Measurements from ENCODE around the gene RPLP1. TPM values are rescaled to one million over a fixed set of nuclear protein-coding genes. Genes with fewer than 3 reads are reported as not detected.

Gene RPLP1
- total RNA-seq, 6 experiments from 2014 or later, result 1,302 to 1,622 (median 1,423) TPM

DNA sequence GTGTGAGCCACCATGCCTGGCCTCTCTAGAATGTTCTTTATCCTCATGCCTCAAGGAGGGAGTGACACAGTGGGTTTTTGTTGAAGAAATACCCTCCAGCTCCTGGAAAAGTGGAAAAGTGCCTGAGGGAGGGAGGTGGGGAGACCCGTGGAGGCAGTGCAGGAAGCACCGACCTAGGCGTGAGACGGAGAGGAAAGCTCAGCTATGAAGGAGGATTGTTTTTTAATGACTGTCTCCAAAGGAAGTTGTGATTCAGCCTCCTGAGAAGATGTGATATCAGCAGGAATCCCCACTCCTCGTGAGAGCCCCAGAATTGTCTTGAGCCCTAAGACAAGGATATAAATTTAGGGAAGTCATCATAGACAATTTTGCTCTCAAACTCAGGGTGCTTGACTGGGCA is 21.7 kb downstream of the RPLP1 start:
- H3K27me3 Mint-ChIP-seq (ENCODE audit: insufficient read depth), result no peaks in the 10 kb centered on the region; the same call in 1 of the 2 replicates
- peaks cover 26% of the 10 kb centered on the region for H3K4me1 Mint-ChIP-seq (ENCODE audit: low read depth)
- peak; percentile 69 for DNase-seq
- H3K27ac Mint-ChIP-seq, result peak overlapping the region; percentile 80
- H3K36me3 Mint-ChIP-seq (ENCODE audit: low read depth), result 0 out of 2 replicates have a peak, but pooled peaks cover under 1% of the 10 kb centered on the region
- peak overlapping the region; percentile 46 for H3K4me3 Mint-ChIP-seq
- H3K9me3 Mint-ChIP-seq, result no peaks in the 10 kb centered on the region
- TF ChIP-seq CTCF (IDR thresholded peaks at IDR 0.05), result no peak

DNA sequence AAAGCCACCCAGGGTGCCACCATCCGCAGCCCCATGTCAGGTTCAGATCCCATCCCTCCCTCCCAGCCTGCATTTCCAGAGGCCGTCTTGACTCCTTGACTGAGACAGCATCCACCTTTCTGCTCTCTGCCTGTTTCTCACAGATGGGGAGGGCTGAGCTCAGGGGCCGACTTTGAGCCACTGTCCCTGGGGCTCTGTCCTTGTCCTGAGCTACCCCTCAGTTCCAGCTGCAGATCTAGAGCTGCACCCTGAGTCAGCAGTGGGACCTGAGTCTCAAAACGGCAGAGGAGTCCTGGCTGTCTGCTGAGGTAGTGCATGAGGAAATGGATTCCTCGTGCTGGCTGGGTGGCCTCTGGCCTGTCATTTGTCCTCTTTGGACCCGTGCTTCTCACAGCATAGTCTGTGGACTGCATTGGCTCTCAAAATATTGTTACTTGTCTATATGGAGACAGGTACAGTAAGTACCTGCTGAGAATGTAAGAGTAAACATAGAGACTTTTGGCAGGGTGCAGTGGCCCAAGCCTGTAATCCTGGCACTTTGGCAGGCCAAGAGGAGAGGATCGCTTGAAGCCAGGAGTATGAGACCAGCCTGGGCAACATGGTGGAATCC is 22.3 kb downstream of the RPLP1 start:
- Mint-ChIP-seq H3K4me1 (ENCODE audit: low read depth) (peaks cover 20% of the 10 kb centered on the region), H3K9me3 (peaks cover 6% of the 10 kb centered on the region), H3K27me3 (ENCODE audit: insufficient read depth) (no peaks in the 10 kb centered on the region; the same call in 1 of the 2 replicates), H3K4me3 (no peak overlapping the region), H3K36me3 (ENCODE audit: low read depth) (peaks cover 6% of the 10 kb centered on the region), H3K27ac (peak overlapping the region; percentile 80)
- no peak; the same call in 1 of the 2 replicates for TF ChIP-seq CTCF (IDR thresholded peaks at IDR 0.05)
- DNase-seq, result peak; percentile 26

DNA sequence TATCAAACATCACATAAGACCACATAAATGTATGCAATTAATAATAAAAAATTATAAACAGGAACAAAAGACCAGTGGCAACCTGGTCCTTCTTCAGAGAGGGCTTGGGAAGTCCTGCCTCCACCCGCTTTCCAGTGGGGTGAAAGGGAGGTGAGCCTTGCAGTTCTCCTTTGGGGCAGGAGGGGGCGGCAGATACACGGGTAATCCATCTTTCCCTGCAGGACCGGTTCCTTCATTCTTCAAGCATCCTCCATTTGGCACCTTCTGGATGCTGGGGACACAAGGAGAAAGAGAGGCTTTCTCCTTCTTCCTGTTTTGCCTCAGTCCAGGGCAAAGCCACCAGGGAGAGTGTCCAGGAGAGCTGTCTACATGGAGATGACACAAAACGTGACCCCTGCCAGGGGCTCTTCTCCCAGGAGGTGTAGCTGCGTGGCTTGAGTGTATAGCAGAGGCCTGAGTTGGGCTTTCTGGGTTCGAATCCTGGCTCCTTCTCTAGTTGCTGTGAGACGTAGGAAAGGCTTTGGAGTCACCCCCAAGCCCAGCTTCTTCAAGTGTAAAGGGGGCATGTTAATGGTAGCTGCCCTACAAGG is 23.2 kb downstream of the RPLP1 start:
- peaks cover 18% of the 10 kb centered on the region for H3K4me1 Mint-ChIP-seq (ENCODE audit: low read depth)
- no peak overlapping the region for H3K27ac Mint-ChIP-seq
- H3K36me3 Mint-ChIP-seq (ENCODE audit: low read depth), result peaks cover 6% of the 10 kb centered on the region
- H3K4me3 Mint-ChIP-seq, result no peak overlapping the region
- no peaks in the 10 kb centered on the region; the same call in 1 of the 2 replicates for H3K27me3 Mint-ChIP-seq (ENCODE audit: insufficient read depth)
- TF ChIP-seq CTCF (IDR thresholded peaks at IDR 0.05), result peak; percentile 95
- DNase-seq, result peak; percentile 63
- H3K9me3 Mint-ChIP-seq, result peaks cover 9% of the 10 kb centered on the region

DNA sequence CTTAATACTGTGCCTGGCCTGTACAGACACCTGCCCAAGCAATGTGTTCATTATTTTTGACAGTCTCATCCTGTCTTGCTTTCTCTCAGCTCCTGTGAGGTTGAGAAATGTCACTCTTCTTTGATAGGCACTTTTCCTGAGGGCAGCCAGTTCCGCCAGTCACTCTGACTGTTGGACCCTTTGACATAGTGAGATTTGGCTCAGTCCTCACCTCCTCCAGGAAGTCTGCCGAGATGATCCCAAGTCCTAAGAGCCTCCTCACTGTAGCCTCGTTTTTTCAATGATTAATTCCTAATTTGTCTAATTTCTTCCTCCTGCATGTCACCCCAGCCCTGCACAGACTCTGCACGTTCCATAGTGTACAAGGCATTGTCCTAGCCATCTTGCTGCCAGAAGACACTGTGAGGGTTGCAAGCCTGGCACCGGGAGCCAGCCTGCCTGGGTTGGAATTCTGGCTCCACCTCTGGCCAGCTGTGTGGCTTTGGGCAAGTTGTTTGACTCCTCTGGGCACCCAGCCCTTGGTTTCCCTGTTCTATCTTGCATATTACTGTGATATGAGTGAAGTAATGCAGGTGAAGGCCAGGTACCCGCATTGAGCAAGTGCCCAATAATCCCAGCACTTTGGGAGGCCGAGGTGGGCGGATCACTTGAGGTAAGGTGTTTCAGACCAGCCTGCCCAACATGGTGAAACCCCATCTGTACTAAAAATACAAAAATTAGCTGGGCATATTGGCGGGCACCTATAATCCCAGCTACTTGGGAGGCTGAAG is 24.3 kb downstream of the RPLP1 start:
- Mint-ChIP-seq H3K27ac (no peak overlapping the region), H3K4me1 (ENCODE audit: low read depth) (peaks cover 18% of the 10 kb centered on the region), H3K36me3 (ENCODE audit: low read depth) (peaks cover 6% of the 10 kb centered on the region), H3K9me3 (peaks cover 9% of the 10 kb centered on the region), H3K4me3 (no peak overlapping the region), H3K27me3 (ENCODE audit: insufficient read depth) (no peaks in the 10 kb centered on the region; the same call in 1 of the 2 replicates)
- no peak for DNase-seq
- no peak for TF ChIP-seq CTCF (IDR thresholded peaks at IDR 0.05)

DNA sequence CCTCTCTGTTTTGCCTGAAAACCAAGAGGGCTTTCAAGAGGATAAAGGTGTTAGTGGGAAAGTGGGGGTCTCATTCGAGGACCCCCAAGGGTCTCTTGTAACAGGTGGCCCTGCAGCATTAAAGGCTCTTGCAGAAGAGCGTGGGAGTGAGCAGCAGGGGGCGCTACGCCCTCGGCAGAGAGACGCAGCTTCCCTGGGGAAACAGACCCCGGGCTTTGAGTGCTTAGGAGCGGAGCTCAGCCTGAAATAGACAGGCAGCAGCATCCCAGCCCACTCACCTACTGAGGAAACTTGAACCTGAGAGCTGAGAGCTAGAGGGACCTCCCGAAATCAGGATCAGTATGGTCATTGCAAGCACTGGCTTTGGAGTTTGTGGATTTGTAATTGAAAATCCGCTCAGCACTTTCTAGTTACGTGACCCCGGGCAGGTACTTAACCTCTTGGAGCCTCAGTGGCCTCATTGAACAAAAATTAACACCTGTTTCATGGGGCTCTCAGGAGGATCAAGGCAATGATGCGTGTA is 25.7 kb downstream of the RPLP1 start:
- H3K27ac Mint-ChIP-seq, result no peak overlapping the region
- peaks cover 3% of the 10 kb centered on the region for H3K27me3 Mint-ChIP-seq (ENCODE audit: insufficient read depth)
- DNase-seq, result no peak
- TF ChIP-seq CTCF (IDR thresholded peaks at IDR 0.05), result peak; percentile 96
- H3K9me3 Mint-ChIP-seq, result peaks cover 9% of the 10 kb centered on the region
- peaks cover 18% of the 10 kb centered on the region for H3K4me1 Mint-ChIP-seq (ENCODE audit: low read depth)
- no peak overlapping the region for H3K4me3 Mint-ChIP-seq
- H3K36me3 Mint-ChIP-seq (ENCODE audit: low read depth), result peaks cover 6% of the 10 kb centered on the region
